ENCODE measurements around the gene FOSL2.

GRCh38 chr2:28424799-28425463 lies 32.3 kb downstream of the FOSL2 start:
- TF ChIP-seq ARNT (IDR thresholded peaks at IDR 0.05) (no peak), FOXK2 (IDR thresholded peaks at IDR 0.05) (no peak), CTBP1 (IDR thresholded peaks at IDR 0.05; ENCODE audit: borderline replicate concordance) (no peak), BHLHE40 (IDR thresholded peaks at IDR 0.05; ENCODE audit: borderline replicate concordance) (no peak), LEF1 (IDR thresholded peaks at IDR 0.05; ENCODE audit: borderline replicate concordance) (no peak), PKNOX1 (IDR thresholded peaks at IDR 0.05) (no peak), HDGF (IDR thresholded peaks at IDR 0.05; ENCODE audit: borderline replicate concordance) (no peak), FOXM1 (IDR thresholded peaks at IDR 0.05; ENCODE audit: borderline replicate concordance) (no peak), TARDBP (IDR thresholded peaks at IDR 0.05) (no peak)
